Body of pancreas (tissue), 4 donors: ENCODE measurements around the gene SCPEP1.

ENCODE experiments used
- CTCF ChIP-seq, 7 experiments: fragments of 450-650 bp in 4 of 7; fragments of 200-600 bp in 3 of 7; sonication (generic) in 3 of 7; IDR thresholded peaks; one replicate each; pipeline ENCODE4 v1.5.1; 2016 to 2019; ENCODE audit warnings: antibody characterized with exemption in 7 of 7
- POLR2A ChIP-seq, 3 donors: fragments of 450-650 bp; IDR thresholded peaks; one replicate each; pipeline ENCODE4 v1.6.1; 2016; ENCODE audit warnings: antibody characterized with exemption in 3 of 3, mild to moderate bottlenecking in 2 of 3

GRCh38 chr17:56945938-56946505, 31.9 kb upstream of the SCPEP1 start:
- TF ChIP-seq POLR2A (IDR thresholded peaks at IDR 0.05) (no peak), CTCF (IDR thresholded peaks at IDR 0.05) (no peak)
